GM19238 (cell line): ENCODE data around the gene SEL1L2.
"Not testable (repeated sequence)": the region's sequence is repeated elsewhere in the genome, so short reads cannot be mapped to it uniquely, and the experiment has no call there.

Experiments
- DNase-seq: peaks from one replicate; pipeline ENCODE4 v3.0.0; 2011; ENCODE audit warnings: low spot score; ENCODE audit not compliant: insufficient read length

Gene SEL1L2, protein sequence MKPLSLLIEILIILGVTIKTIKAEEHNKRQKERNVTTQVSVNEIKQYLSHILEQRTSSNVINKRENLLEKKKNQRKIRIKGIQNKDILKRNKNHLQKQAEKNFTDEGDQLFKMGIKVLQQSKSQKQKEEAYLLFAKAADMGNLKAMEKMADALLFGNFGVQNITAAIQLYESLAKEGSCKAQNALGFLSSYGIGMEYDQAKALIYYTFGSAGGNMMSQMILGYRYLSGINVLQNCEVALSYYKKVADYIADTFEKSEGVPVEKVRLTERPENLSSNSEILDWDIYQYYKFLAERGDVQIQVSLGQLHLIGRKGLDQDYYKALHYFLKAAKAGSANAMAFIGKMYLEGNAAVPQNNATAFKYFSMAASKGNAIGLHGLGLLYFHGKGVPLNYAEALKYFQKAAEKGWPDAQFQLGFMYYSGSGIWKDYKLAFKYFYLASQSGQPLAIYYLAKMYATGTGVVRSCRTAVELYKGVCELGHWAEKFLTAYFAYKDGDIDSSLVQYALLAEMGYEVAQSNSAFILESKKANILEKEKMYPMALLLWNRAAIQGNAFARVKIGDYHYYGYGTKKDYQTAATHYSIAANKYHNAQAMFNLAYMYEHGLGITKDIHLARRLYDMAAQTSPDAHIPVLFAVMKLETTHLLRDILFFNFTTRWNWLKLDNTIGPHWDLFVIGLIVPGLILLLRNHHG

GRCh38 chr20:13990465-13990864 is at the start of gene SEL1L2:
Gene SEL1L2, minus strand, starts transcription at chr20:13990614. Its CDS starts 80 bp downstream, at chr20:13990534.
- no peak for DNase-seq

DNA sequence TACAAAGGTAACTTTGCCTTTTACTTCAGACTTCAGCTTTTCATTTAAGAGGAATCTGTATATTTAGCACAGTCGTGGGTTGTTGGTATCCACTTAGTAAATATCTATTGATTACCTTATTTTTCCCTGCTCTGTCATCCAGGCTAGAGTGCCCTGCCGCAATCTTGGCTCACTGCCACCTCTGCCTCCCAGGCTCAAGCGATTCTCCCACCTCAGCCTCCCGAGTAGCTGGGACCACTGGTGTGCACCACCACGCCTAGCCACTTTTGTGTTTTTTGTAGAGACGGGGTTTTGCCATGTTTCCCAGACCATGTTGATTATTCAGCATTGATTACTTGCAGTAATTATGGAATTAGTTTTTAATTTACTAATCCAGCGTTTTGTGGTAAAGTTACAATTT is 46.2 kb upstream of the SEL1L2 start:
- DNase-seq = no peak

GRCh38 chr20:14033310-14033709 is 42.9 kb upstream of the SEL1L2 start:
- DNase-seq = no peak

DNA sequence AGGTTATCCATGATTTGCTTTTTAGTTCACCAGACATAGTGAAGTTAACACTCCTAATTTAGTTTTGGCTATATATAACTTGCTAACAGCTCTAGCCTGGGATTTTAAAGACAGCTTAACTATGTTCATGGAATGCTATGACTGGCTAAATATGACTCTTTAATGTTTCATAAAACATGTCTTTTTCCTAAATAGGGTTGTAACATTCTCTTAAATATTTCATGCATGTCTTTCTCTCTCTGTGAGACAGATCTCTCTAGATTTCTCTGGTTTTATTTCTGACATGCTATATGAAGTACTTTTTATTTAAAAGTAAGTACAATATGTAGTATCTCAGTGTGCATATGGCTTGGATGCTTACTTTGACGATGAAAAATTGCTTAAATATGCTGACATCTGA is 40.6 kb upstream of the SEL1L2 start:
- DNase-seq = no peak

DNA sequence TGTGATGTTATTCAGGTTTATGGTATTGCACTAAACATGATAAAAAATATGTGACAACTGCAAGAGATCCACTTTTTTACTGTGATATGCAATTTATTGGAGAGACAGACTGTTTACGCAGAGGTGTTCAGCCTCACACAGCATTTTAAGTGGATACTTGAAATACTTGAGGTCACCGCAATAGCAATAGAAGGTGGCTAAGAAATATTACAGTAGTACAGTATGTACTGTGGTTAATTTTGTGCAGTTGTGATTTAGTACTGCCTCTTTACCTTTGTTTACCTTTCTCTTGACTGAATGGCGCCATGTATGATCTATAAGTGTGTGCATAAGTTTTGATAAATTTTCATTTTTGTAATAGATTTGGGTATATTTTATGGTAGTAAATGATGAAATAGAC is 22.3 kb upstream of the SEL1L2 start:
- DNase-seq = no peak

DNA sequence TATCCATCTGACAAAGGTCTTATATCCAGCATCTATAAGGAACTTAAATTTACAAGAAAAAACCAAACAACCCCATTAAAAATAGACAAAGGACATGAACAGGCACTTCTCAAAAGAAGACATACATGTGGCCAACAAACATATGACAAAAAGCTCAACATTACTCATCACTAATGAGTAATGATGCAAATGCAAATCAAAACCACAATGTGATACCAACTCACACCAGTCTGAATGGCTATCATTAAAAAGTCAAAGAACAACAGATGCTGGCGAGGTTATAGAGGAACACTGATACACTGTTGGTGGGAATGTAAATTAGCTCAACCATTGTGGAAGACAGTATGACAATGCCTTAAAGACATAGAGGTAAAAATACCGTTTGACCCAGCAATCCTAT is 18.8 kb upstream of the SEL1L2 start:
- DNase-seq = no peak

- no peak for DNase-seq
Observed at GRCh38 chr20:14005996-14006395, 15.6 kb upstream of the SEL1L2 start.

DNA sequence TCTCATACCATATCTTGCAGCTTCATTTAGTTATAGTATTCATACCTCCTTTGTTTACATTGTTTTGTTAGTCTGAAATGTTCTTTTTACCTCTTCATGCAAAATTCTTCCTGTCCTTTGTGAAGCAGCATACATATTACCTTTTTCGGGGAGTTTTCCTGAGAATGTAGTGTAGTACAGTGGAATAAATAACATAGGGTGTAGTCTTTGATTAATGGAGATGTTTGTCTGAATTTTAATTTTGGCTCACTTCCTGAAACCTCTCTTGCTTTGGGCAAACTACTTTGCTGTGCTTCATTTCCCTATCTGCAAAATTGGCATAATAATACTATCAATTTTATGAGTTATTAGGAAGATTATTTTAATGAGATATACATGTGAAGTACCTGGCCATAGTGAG is 10.5 kb upstream of the SEL1L2 start:
- no peak for DNase-seq

GRCh38 chr20:13996265-13996664 is 5.9 kb upstream of the SEL1L2 start:
- DNase-seq = no peak

DNA sequence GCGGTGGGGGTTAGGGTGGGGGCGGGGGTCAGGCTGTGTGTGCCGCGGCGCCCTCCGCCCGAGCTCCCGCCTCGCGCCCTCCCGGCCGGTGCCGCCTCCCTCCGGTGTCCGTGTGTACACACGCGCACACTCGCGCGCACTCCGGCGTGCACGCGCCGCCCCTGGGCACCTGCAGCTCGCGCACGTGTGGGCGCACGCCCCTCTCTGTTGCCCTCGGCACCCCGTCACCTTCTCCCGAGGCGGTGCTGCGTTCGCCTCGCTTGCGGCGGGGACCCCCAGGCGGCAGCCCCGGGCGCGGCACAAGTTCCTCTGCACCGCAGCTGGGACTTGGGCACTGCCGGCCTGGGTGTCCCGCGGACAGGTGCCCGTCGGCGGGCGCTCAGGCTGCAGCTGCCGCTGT is 5.4 kb upstream of the SEL1L2 start:
- no peak for DNase-seq

- peak; percentile 17 for DNase-seq
Observed at GRCh38 chr20:13995086-13995665, 4.8 kb upstream of the SEL1L2 start, which contains the start of gene MACROD2. Gene MACROD2, plus strand, starts transcription at chr20:13995516.

- not testable (repeated sequence) for DNase-seq
Observed at GRCh38 chr20:13991955-13992354, 1.5 kb upstream of the SEL1L2 start.

DNA sequence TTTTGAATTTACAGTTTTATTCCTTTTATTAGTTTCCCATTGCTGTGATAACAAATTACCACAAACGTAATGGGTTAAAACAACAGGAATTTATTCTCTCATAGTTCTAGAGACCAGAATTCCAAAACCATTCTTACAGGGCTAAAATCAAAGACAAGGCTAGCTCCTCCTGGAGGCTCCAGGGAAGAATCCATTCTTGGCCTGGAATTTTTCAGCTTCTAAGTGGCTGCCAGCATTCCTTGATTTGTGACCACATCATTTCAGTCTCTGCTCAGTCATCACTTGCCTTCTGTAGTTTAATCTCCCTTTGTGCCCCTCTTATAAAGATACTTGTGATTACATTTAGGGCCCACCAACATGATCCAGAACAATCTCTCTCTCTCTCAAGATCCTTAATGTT is 897 bp upstream of the SEL1L2 start:
- DNase-seq = no peak

- DNase-seq = no peak
Observed at GRCh38 chr20:13984211-13984610, 6.2 kb downstream of the SEL1L2 start.

GRCh38 chr20:13960525-13960924 is 29.9 kb downstream of the SEL1L2 start:
- no peak for DNase-seq

- no peak for DNase-seq
Observed at GRCh38 chr20:13960119-13960518, 30.3 kb downstream of the SEL1L2 start.

DNA sequence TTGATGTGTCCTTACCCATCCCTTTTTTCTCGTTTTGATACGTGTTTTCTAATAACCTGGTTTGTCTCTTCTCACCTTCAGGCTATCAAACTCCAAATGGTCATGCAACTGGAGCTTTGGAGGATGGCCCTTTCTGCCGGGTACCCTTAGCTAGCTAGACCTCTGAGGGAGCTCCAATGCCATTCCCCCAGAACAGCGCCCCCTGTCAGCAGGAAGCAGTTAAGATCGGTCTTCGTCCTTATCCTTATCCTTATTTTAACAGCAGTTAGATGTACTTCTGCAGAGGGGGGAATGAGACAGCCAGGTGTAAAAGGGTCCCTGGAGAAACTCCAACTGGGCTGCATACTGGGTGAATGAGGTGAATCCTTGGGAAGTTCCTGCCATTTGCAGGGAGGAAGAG is 37.2 kb downstream of the SEL1L2 start:
- no peak for DNase-seq

DNA sequence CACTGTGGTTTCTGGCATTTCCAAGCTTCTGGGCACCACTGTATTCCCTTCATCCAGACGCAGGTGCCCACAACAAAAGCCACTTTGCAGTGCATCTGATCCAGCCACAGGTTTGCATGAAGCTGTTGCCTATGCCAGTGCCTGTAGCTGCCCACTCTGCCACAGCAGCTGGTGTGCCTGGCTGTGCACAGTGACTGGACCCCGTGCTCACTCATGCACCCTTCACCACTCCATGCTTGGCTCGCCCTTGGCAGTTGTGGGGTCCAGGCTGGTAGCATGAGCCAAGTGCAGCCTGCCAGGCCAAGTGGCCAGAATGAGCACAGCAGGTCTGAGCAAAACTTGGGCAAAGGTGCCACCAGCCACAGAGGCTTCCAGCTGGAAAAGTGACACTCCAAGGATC is 42.7 kb downstream of the SEL1L2 start:
- DNase-seq = no peak

DNA sequence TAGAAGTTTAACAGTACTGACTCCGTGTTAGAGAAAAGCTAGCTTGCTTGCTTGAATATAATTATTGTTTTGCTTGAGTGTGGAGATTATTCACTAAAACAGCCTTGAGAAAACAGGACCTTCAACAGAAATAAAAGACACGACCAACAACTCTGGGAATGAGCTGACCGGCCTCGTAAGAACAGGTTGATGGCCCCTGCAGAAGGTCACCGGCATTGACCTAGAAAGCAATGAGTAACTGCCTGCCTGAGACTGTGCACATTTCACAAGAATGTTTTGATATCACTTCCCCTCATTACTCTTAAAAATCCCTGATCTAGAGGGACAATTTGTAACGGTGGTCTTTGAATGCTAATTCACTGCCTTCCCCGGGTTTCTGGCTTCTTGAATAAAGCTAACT is 49.4 kb downstream of the SEL1L2 start:
- DNase-seq = no peak

GRCh38 chr20:13936781-13937576 is 53.4 kb downstream of the SEL1L2 start:
- no peak for DNase-seq

GRCh38 chr20:13934992-13935894 is 55.2 kb downstream of the SEL1L2 start:
- no peak for DNase-seq
